ENCODE data around the gene KRTAP10-4. TPM values are rescaled to one million over a fixed set of nuclear protein-coding genes. Genes with fewer than 3 reads are reported as not detected.
"Not testable (repeated sequence)": the region's sequence is repeated elsewhere in the genome, so short reads cannot be mapped to it uniquely, and the experiment has no call there.

Gene KRTAP10-4
- total RNA-seq, 2 experiments from 2014 or later: not detected

GRCh38 chr21:44578371-44579055 lies 5.0 kb downstream of the KRTAP10-4 start:
- Histone ChIP-seq H3K4me3 (ENCODE audit: low read depth, low read length, poor library complexity, severe bottlenecking) (no peak overlapping the region), H3K4me1 (ENCODE audit: insufficient read depth, low read length, poor library complexity, severe bottlenecking) (no peaks in the 10 kb centered on the region), H3K36me3 (ENCODE audit: insufficient read depth, low read length) (no peaks in the 10 kb centered on the region), H3K4me2 (ENCODE audit: low read length) (no peak overlapping the region), H3K27ac (ENCODE audit: low read depth, low read length, poor library complexity, severe bottlenecking) (no peak overlapping the region), H4K20me1 (ENCODE audit: insufficient read depth, low read length) (no peaks in the 10 kb centered on the region), H2AFZ (ENCODE audit: low read length) (no peak overlapping the region), H3K9me3 (ENCODE audit: low read length) (peaks cover 10% of the 10 kb centered on the region; the same call in 1 of the 2 replicates), H3K9me2 (ENCODE audit: insufficient read depth, low read length) (no peaks in the 10 kb centered on the region), H3K79me2 (ENCODE audit: insufficient read depth, low read depth, low read length) (no peaks in the 10 kb centered on the region)
- no TSS peak for BruUV-seq (replicated peaks)
- TF ChIP-seq EZH2phosphoT487 (IDR thresholded peaks at IDR 0.05; ENCODE audit: borderline replicate concordance, low read depth, low read length): no peak
- TF ChIP-seq CTCF (conservative IDR thresholded peaks at IDR 0.05; ENCODE audit: low read length): no peak
- no peak for DNase-seq (ENCODE audit: low spot score)
- POLR2A ChIA-PET: no interaction called here
- CTCF ChIA-PET (ENCODE audit: unreplicated experiment): no interaction called here
- intact Hi-C loops (cut with micrococcal nuclease; ENCODE audit: unreplicated experiment): no loop called here

GRCh38 chr21:44579056-44579832 lies 5.7 kb downstream of the KRTAP10-4 start:
- Histone ChIP-seq H3K27ac (ENCODE audit: low read depth, low read length, poor library complexity, severe bottlenecking) (no peak overlapping the region), H3K4me1 (ENCODE audit: insufficient read depth, low read length, poor library complexity, severe bottlenecking) (no peaks in the 10 kb centered on the region), H3K4me3 (ENCODE audit: low read depth, low read length, poor library complexity, severe bottlenecking) (no peak overlapping the region), H3K9me3 (ENCODE audit: low read length) (peaks cover 10% of the 10 kb centered on the region; the same call in 1 of the 2 replicates), H3K4me2 (ENCODE audit: low read length) (no peak overlapping the region), H2AFZ (ENCODE audit: low read length) (no peak overlapping the region), H3K36me3 (ENCODE audit: insufficient read depth, low read length) (no peaks in the 10 kb centered on the region), H3K9me2 (ENCODE audit: insufficient read depth, low read length) (no peaks in the 10 kb centered on the region), H3K79me2 (ENCODE audit: insufficient read depth, low read depth, low read length) (no peaks in the 10 kb centered on the region), H4K20me1 (ENCODE audit: insufficient read depth, low read length) (no peaks in the 10 kb centered on the region)
- no peak for DNase-seq (ENCODE audit: low spot score)
- TF ChIP-seq CTCF (conservative IDR thresholded peaks at IDR 0.05; ENCODE audit: low read length): no peak
- no peak for TF ChIP-seq EZH2phosphoT487 (IDR thresholded peaks at IDR 0.05; ENCODE audit: borderline replicate concordance, low read depth, low read length)
- CTCF ChIA-PET (ENCODE audit: unreplicated experiment): no interaction called here
- BruUV-seq (replicated peaks): no TSS peak
- POLR2A ChIA-PET: no interaction called here
- intact Hi-C loops (cut with micrococcal nuclease; ENCODE audit: unreplicated experiment): no loop called here

- H3K79me2 ChIP-seq (ENCODE audit: insufficient read depth, low read depth, low read length): no peaks in the 10 kb centered on the region
- no peak overlapping the region for H2AFZ ChIP-seq (ENCODE audit: low read length)
- no TSS peak for BruUV-seq (replicated peaks)
- intact Hi-C loops (cut with micrococcal nuclease; ENCODE audit: unreplicated experiment): no loop called here
- no peaks in the 10 kb centered on the region for H3K36me3 ChIP-seq (ENCODE audit: insufficient read depth, low read length)
- POLR2A ChIA-PET: no interaction called here
- H3K9me2 ChIP-seq (ENCODE audit: insufficient read depth, low read length): no peaks in the 10 kb centered on the region
- no peak for TF ChIP-seq CTCF (conservative IDR thresholded peaks at IDR 0.05; ENCODE audit: low read length)
- no peak for TF ChIP-seq EZH2phosphoT487 (IDR thresholded peaks at IDR 0.05; ENCODE audit: borderline replicate concordance, low read depth, low read length)
- H3K4me2 ChIP-seq (ENCODE audit: low read length): no peak overlapping the region
- no peak for DNase-seq (ENCODE audit: low spot score)
- H3K9me3 ChIP-seq (ENCODE audit: low read length): peaks cover 10% of the 10 kb centered on the region; the same call in 1 of the 2 replicates
- no peak overlapping the region for H3K4me3 ChIP-seq (ENCODE audit: low read depth, low read length, poor library complexity, severe bottlenecking)
- no peaks in the 10 kb centered on the region for H4K20me1 ChIP-seq (ENCODE audit: insufficient read depth, low read length)
- H3K4me1 ChIP-seq (ENCODE audit: insufficient read depth, low read length, poor library complexity, severe bottlenecking): no peaks in the 10 kb centered on the region
- CTCF ChIA-PET (ENCODE audit: unreplicated experiment): no interaction called here
- no peak overlapping the region for H3K27ac ChIP-seq (ENCODE audit: low read depth, low read length, poor library complexity, severe bottlenecking)
These were observed 6.3 kb downstream of the KRTAP10-4 start for GRCh38 chr21:44579833-44580144.

GRCh38 chr21:44580231-44580821 lies 6.8 kb downstream of the KRTAP10-4 start, which contains the start of gene KRTAP10-5:
KRTAP10-5 (minus strand) TSS chr21:44580604; CDS start chr21:44580578, 26 bp downstream.
- H3K9me3 ChIP-seq (ENCODE audit: low read length); H3K36me3 ChIP-seq (ENCODE audit: insufficient read depth, low read length); H3K4me1 ChIP-seq (ENCODE audit: insufficient read depth, low read length, poor library complexity, severe bottlenecking); H3K27ac ChIP-seq (ENCODE audit: low read depth, low read length, poor library complexity, severe bottlenecking); CTCF ChIA-PET (ENCODE audit: unreplicated experiment); intact Hi-C loops (cut with micrococcal nuclease; ENCODE audit: unreplicated experiment); H2AFZ ChIP-seq (ENCODE audit: low read length); H4K20me1 ChIP-seq (ENCODE audit: insufficient read depth, low read length); POLR2A ChIA-PET; BruUV-seq (replicated peaks); H3K79me2 ChIP-seq (ENCODE audit: insufficient read depth, low read depth, low read length); DNase-seq (ENCODE audit: low spot score); H3K4me3 ChIP-seq (ENCODE audit: low read depth, low read length, poor library complexity, severe bottlenecking); H3K9me2 ChIP-seq (ENCODE audit: insufficient read depth, low read length); H3K4me2 ChIP-seq (ENCODE audit: low read length): not testable (repeated sequence)

All from OCI-LY7 (cell line).